GM21737 (cell line): ENCODE results near the gene CABLES2.

Source experiments
- ATAC-seq: cut with Tn5 transposase; IDR thresholded peaks from one replicate; pipeline ENCODE4 v1.9.1; 2021; ENCODE audit warnings: mild to moderate bottlenecking, moderate library complexity; ENCODE audit not compliant: unreplicated experiment

CABLES2 gene

GRCh38 chr20:62405108-62405980, 1.7 kb downstream of the CABLES2 start:
- no peak for ATAC-seq

GRCh38 chr20:62404761-62405107, 2.4 kb downstream of the CABLES2 start:
- ATAC-seq: no peak

GRCh38 chr20:62404112-62404665, 2.9 kb downstream of the CABLES2 start:
- ATAC-seq: no peak

- ATAC-seq: no peak
Observed at GRCh38 chr20:62403331-62403730, 3.8 kb downstream of the CABLES2 start.

GRCh38 chr20:62402456-62403150, 4.5 kb downstream of the CABLES2 start:
- ATAC-seq: no peak

- ATAC-seq: no peak
Observed at GRCh38 chr20:62401331-62401779, 5.7 kb downstream of the CABLES2 start.

GRCh38 chr20:62400541-62400940, 6.5 kb downstream of the CABLES2 start:
- no peak for ATAC-seq

GRCh38 chr20:62400021-62400420, 7.1 kb downstream of the CABLES2 start:
- ATAC-seq: no peak

- no peak for ATAC-seq
Observed at GRCh38 chr20:62398120-62398821, 8.8 kb downstream of the CABLES2 start.

GRCh38 chr20:62396367-62397239, 10.5 kb downstream of the CABLES2 start:
- ATAC-seq: no peak

- no peak for ATAC-seq
Observed at GRCh38 chr20:62395311-62396242, 11.5 kb downstream of the CABLES2 start.

GRCh38 chr20:62394248-62395245, 12.5 kb downstream of the CABLES2 start:
- no peak for ATAC-seq

GRCh38 chr20:62393830-62394229, 13.3 kb downstream of the CABLES2 start:
- ATAC-seq: no peak

- ATAC-seq: no peak
Observed at GRCh38 chr20:62393335-62393665, 13.8 kb downstream of the CABLES2 start.

GRCh38 chr20:62392621-62393334, 14.3 kb downstream of the CABLES2 start:
- no peak for ATAC-seq

GRCh38 chr20:62392077-62392418, 15.0 kb downstream of the CABLES2 start:
- ATAC-seq: no peak

- no peak for ATAC-seq
Observed at GRCh38 chr20:62391165-62392076, 15.7 kb downstream of the CABLES2 start.
